GM23338 (cell line): ENCODE measurements around the gene BLVRA. TPM values are rescaled to one million over a fixed set of nuclear protein-coding genes. Genes with fewer than 3 reads are reported as not detected.

Source experiments
- ATAC-seq: fragments of 200-7000 bp; cut with Tn5 transposase; 3 replicates; pipeline ENCODE4 v1.9.1; 2020
- DNase-seq: peaks from one replicate; pipeline ENCODE4 v3.0.0-alpha.2; 2015; ENCODE audit warnings: low spot score
- H2AFZ ChIP-seq: fragments of 200-600 bp; sonication (generic); 2 replicates; pipeline ENCODE4 v1.8.0; 2016; ENCODE audit warnings: antibody characterized with exemption, mild to moderate bottlenecking, moderate library complexity
- H3F3A ChIP-seq: fragments of 200-600 bp; sonication (generic); replicated peaks from 2 replicates; pipeline ENCODE4 v1.8.0; 2017; ENCODE audit warnings: antibody characterized with exemption, mixed run types, low read depth
- H3K27ac ChIP-seq: fragments of 200-600 bp; sonication (generic); 2 replicates; pipeline ENCODE4 v1.6.1; 2016; ENCODE audit warnings: low read depth
- H3K27me3 ChIP-seq: fragments of 200-600 bp; sonication (generic); 2 replicates; pipeline ENCODE4 v1.8.0; 2016; ENCODE audit warnings: mild to moderate bottlenecking, mixed run types, moderate library complexity; ENCODE audit not compliant: insufficient read depth
- H3K36me3 ChIP-seq: fragments of 200-600 bp; sonication (generic); 2 replicates; pipeline ENCODE4 v1.8.0; 2016; ENCODE audit warnings: mild to moderate bottlenecking; ENCODE audit not compliant: insufficient read depth
- H3K4me1 ChIP-seq: fragments of 200-600 bp; sonication (generic); 2 replicates; pipeline ENCODE4 v1.8.0; 2016; ENCODE audit warnings: mild to moderate bottlenecking, moderate library complexity; ENCODE audit not compliant: insufficient read depth
- H3K4me2 ChIP-seq: fragments of 200-600 bp; sonication (generic); 2 replicates; pipeline ENCODE4 v1.7.1; 2017; ENCODE audit warnings: mixed run types
- H3K4me3 ChIP-seq: fragments of 200-600 bp; sonication (generic); 2 replicates; pipeline ENCODE4 v1.6.1; 2016; ENCODE audit warnings: mixed run types
- H3K79me2 ChIP-seq: fragments of 200-600 bp; sonication (generic); replicated peaks from 2 replicates; pipeline ENCODE4 v1.8.0; 2017; ENCODE audit warnings: mild to moderate bottlenecking; ENCODE audit not compliant: insufficient read depth
- H3K9me2 ChIP-seq: fragments of 200-600 bp; sonication (generic); 2 replicates; pipeline ENCODE4 v1.8.0; 2017; ENCODE audit not compliant: insufficient read depth
- H4K20me1 ChIP-seq: fragments of 200-600 bp; sonication (generic); replicated peaks from 2 replicates; pipeline ENCODE4 v1.8.0; 2017; ENCODE audit warnings: mild to moderate bottlenecking; ENCODE audit not compliant: insufficient read depth
- H3K27ac Mint-ChIP-seq: 2 replicates; pipeline ENCODE4 v1.8.0; 2020; ENCODE audit warnings: inconsistent platforms, mild to moderate bottlenecking, moderate library complexity, mixed read lengths
- H3K27me3 Mint-ChIP-seq: 3 replicates; pipeline ENCODE4 v1.8.0; 2022; ENCODE audit warnings: low read depth, mild to moderate bottlenecking, moderate library complexity, mixed read lengths, inconsistent platforms; ENCODE audit not compliant: insufficient read depth, poor library complexity
- H3K36me3 Mint-ChIP-seq: 3 replicates; pipeline ENCODE4 v1.8.0; 2021; ENCODE audit warnings: low read depth, mild to moderate bottlenecking, inconsistent platforms, moderate library complexity, mixed read lengths
- H3K4me1 Mint-ChIP-seq: 3 replicates; pipeline ENCODE4 v1.8.0; 2020; ENCODE audit warnings: mild to moderate bottlenecking, inconsistent platforms, mixed read lengths
- H3K4me3 Mint-ChIP-seq: 3 replicates; pipeline ENCODE4 v1.8.0; 2021; ENCODE audit warnings: moderate library complexity, mild to moderate bottlenecking, inconsistent platforms, mixed read lengths
- H3K9me3 Mint-ChIP-seq: 3 replicates; pipeline ENCODE4 v1.8.0; 2020; ENCODE audit warnings: moderate library complexity, mild to moderate bottlenecking, inconsistent platforms, mixed read lengths
- CREB1 ChIP-seq: fragments of 250-450 bp; sonication (Bioruptor Pico); IDR thresholded peaks from 2 replicates; pipeline ENCODE4 v1.5.0; 2020; ENCODE audit warnings: low read depth, mild to moderate bottlenecking, moderate library complexity
- EZH2 ChIP-seq: fragments of 200-600 bp; sonication (generic); IDR thresholded peaks from one replicate; pipeline ENCODE4 v1.8.0; 2017; ENCODE audit warnings: antibody characterized with exemption, mild to moderate bottlenecking, low read depth; ENCODE audit not compliant: unreplicated experiment
- EZH2phosphoT487 ChIP-seq: fragments of 200-600 bp; sonication (generic); IDR thresholded peaks from one replicate; pipeline ENCODE4 v1.8.1; 2018; ENCODE audit warnings: antibody characterized with exemption; ENCODE audit not compliant: unreplicated experiment
- JUNB ChIP-seq: IDR thresholded peaks from one replicate; pipeline ENCODE4 v1.6.1; 2016; ENCODE audit warnings: antibody characterized with exemption; ENCODE audit not compliant: unreplicated experiment
- NANOG ChIP-seq: IDR thresholded peaks from 2 replicates; pipeline ENCODE4 v1.6.1; 2016; ENCODE audit warnings: antibody characterized with exemption, borderline replicate concordance
- ZNF114 ChIP-seq: fragments of 250-450 bp; sonication (Bioruptor Pico); IDR thresholded peaks from 2 replicates; pipeline ENCODE4 v1.5.0; 2020; ENCODE audit warnings: mild to moderate bottlenecking, moderate library complexity
- ZNF331 ChIP-seq: fragments of 250-450 bp; sonication (Bioruptor Pico); IDR thresholded peaks from 2 replicates; pipeline ENCODE4 v1.5.0; 2020; ENCODE audit warnings: low read depth, mild to moderate bottlenecking, moderate library complexity
- polyA plus RNA-seq: library from polyadenylated mRNA; unstranded; fragments of >200 nt; fragmentation: Nextera tagmentation; extraction: Ambion mirVana; gene quantifications from 2 replicates; pipeline ENCODE4 v1.2.1, GENCODE V29; 2016
- total RNA-seq: library from RNA; depleted of rRNA; stranded (reverse); fragments of >200 nt; shearing (Covaris generic); gene quantifications from 2 replicates; pipeline ENCODE4 v1.2.3, GENCODE V29; 2014
- TF ChIP-seq, protein P1 (sequence below), 2 experiments: fragments of 200-600 bp in 1 of 2; sonication (generic) in 1 of 2; conservative IDR thresholded peaks; 2 replicates each; pipeline versions ENCODE4 v1.5.1 to v1.6.1; 2016 to 2017; ENCODE audit warnings: antibody characterized with exemption in 2 of 2, low read depth in 2 of 2, mild to moderate bottlenecking in 2 of 2, moderate library complexity in 1 of 2
- TF ChIP-seq, protein P2 (sequence below): IDR thresholded peaks from 2 replicates; pipeline ENCODE4 v1.6.1; 2016; ENCODE audit warnings: antibody characterized with exemption
- TF ChIP-seq, protein P3 (sequence below): fragments of 250-450 bp; sonication (Bioruptor Pico); IDR thresholded peaks from 2 replicates; pipeline ENCODE4 v1.5.0; 2020; ENCODE audit warnings: mild to moderate bottlenecking, moderate library complexity

Gene BLVRA
- total and polyA plus RNA-seq, 2 experiments from 2014 or later = 17.0 to 46.5 TPM

DNA sequence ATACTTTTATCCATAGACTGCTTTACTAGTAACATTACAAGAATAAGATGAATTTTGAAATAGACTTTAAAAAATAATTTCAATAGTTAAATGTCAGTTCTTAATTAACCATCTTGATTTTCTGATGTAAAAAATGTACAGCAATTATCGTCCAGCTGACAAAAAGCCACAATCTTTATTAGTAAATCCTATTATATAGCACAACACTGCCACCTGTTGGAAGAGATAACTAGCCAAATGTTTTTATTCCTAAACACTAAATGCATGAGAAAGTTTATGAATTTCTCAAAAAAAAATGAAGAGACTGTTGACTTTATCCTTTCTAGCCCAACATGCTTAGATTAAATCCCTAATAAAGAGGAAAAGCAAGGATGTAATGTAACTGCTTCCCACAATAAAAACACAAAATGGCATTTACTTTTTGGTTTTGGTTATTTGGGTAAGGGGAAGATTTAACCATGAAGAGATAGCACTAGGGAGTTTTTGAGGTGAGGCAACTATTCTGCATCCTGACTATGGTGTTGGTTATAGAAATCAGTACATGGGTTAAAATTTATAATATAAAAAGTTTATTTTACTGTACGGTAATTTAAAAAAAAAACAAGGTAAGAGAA is 37.2 kb upstream of the BLVRA start:
- H3F3A ChIP-seq = no peaks in the 10 kb centered on the region
- Mint-ChIP-seq H3K27me3 (no peaks in the 10 kb centered on the region), H3K4me1 (peaks cover 5% of the 10 kb centered on the region; the same call in 2 of the 3 replicates), H3K4me3 (no peak overlapping the region), H3K27ac (no peak overlapping the region), H3K36me3 (peaks cover 38% of the 10 kb centered on the region), H3K9me3 (peaks cover 16% of the 10 kb centered on the region)
- no peaks in the 10 kb centered on the region for H3K9me2 ChIP-seq
- H3K27me3 ChIP-seq = no peaks in the 10 kb centered on the region
- H3K79me2 ChIP-seq = peaks cover 100% of the 10 kb centered on the region
- H3K4me2 ChIP-seq = no peak overlapping the region
- no peak for ATAC-seq
- TF ChIP-seq, protein P1, sequence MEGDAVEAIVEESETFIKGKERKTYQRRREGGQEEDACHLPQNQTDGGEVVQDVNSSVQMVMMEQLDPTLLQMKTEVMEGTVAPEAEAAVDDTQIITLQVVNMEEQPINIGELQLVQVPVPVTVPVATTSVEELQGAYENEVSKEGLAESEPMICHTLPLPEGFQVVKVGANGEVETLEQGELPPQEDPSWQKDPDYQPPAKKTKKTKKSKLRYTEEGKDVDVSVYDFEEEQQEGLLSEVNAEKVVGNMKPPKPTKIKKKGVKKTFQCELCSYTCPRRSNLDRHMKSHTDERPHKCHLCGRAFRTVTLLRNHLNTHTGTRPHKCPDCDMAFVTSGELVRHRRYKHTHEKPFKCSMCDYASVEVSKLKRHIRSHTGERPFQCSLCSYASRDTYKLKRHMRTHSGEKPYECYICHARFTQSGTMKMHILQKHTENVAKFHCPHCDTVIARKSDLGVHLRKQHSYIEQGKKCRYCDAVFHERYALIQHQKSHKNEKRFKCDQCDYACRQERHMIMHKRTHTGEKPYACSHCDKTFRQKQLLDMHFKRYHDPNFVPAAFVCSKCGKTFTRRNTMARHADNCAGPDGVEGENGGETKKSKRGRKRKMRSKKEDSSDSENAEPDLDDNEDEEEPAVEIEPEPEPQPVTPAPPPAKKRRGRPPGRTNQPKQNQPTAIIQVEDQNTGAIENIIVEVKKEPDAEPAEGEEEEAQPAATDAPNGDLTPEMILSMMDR (conservative IDR thresholded peaks at IDR 0.05; ENCODE audit: low read depth in 2 of 2) = peak; percentile 55 to 98
- TF ChIP-seq ZNF114 (CRISPR knock-in tag) = no peak
- no peak for TF ChIP-seq ZNF331
- TF ChIP-seq EZH2phosphoT487 = no peak
- no peak overlapping the region for H3K27ac ChIP-seq
- 0 out of 2 replicates have a peak, but pooled peaks cover 5% of the 10 kb centered on the region for H3K36me3 ChIP-seq
- DNase-seq = peak; percentile 71
- H2AFZ ChIP-seq = no peak overlapping the region
- peaks cover 30% of the 10 kb centered on the region; the same call in 1 of the 2 replicates for H4K20me1 ChIP-seq
- H3K4me3 ChIP-seq = no peak overlapping the region
- no peaks in the 10 kb centered on the region for H3K4me1 ChIP-seq

DNA sequence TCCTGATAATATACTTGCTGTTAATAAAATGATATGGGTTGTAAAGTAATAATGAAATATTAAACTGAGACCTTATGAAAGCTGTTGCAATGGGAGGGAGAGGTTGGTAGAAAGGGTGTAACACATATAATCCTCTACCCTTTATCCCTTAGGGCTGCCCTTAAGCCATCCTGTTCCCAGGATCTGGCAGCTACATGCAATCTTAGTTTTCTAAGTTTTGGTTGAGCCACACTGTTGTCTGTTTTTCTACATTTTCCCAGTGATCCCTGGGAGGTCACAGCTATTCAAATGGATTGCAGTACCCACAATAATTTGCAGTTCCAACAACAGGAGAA is 35.5 kb upstream of the BLVRA start:
- no peak overlapping the region for H2AFZ ChIP-seq
- no peak overlapping the region for H3K4me3 Mint-ChIP-seq
- no peak overlapping the region for H3K4me2 ChIP-seq
- no peak for DNase-seq
- no peak overlapping the region for H3K27ac ChIP-seq
- no peaks in the 10 kb centered on the region for H3K27me3 ChIP-seq
- H3F3A ChIP-seq = no peaks in the 10 kb centered on the region
- H3K9me3 Mint-ChIP-seq = no peaks in the 10 kb centered on the region
- peaks cover 33% of the 10 kb centered on the region for H4K20me1 ChIP-seq
- no peak overlapping the region for H3K27ac Mint-ChIP-seq
- ATAC-seq = no peak
- H3K4me1 ChIP-seq = no peaks in the 10 kb centered on the region; the same call in 1 of the 2 replicates
- H3K36me3 ChIP-seq = no peaks in the 10 kb centered on the region
- peaks cover 100% of the 10 kb centered on the region for H3K79me2 ChIP-seq
- H3K27me3 Mint-ChIP-seq = peaks cover under 1% of the 10 kb centered on the region
- H3K36me3 Mint-ChIP-seq = peaks cover 21% of the 10 kb centered on the region
- H3K4me3 ChIP-seq = no peak overlapping the region
- peaks cover 14% of the 10 kb centered on the region for H3K4me1 Mint-ChIP-seq
- no peaks in the 10 kb centered on the region for H3K9me2 ChIP-seq
- TF ChIP-seq ZNF114 (CRISPR knock-in tag) = no peak
- no peak for TF ChIP-seq CREB1
- TF ChIP-seq EZH2 = no peak
- no peak for TF ChIP-seq EZH2phosphoT487
- TF ChIP-seq, protein P2, sequence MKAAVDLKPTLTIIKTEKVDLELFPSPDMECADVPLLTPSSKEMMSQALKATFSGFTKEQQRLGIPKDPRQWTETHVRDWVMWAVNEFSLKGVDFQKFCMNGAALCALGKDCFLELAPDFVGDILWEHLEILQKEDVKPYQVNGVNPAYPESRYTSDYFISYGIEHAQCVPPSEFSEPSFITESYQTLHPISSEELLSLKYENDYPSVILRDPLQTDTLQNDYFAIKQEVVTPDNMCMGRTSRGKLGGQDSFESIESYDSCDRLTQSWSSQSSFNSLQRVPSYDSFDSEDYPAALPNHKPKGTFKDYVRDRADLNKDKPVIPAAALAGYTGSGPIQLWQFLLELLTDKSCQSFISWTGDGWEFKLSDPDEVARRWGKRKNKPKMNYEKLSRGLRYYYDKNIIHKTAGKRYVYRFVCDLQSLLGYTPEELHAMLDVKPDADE = no peak
- TF ChIP-seq, protein P1 (conservative IDR thresholded peaks at IDR 0.05; ENCODE audit: low read depth in 2 of 2) = no peak
- no peak for TF ChIP-seq JUNB
- TF ChIP-seq, protein P3, sequence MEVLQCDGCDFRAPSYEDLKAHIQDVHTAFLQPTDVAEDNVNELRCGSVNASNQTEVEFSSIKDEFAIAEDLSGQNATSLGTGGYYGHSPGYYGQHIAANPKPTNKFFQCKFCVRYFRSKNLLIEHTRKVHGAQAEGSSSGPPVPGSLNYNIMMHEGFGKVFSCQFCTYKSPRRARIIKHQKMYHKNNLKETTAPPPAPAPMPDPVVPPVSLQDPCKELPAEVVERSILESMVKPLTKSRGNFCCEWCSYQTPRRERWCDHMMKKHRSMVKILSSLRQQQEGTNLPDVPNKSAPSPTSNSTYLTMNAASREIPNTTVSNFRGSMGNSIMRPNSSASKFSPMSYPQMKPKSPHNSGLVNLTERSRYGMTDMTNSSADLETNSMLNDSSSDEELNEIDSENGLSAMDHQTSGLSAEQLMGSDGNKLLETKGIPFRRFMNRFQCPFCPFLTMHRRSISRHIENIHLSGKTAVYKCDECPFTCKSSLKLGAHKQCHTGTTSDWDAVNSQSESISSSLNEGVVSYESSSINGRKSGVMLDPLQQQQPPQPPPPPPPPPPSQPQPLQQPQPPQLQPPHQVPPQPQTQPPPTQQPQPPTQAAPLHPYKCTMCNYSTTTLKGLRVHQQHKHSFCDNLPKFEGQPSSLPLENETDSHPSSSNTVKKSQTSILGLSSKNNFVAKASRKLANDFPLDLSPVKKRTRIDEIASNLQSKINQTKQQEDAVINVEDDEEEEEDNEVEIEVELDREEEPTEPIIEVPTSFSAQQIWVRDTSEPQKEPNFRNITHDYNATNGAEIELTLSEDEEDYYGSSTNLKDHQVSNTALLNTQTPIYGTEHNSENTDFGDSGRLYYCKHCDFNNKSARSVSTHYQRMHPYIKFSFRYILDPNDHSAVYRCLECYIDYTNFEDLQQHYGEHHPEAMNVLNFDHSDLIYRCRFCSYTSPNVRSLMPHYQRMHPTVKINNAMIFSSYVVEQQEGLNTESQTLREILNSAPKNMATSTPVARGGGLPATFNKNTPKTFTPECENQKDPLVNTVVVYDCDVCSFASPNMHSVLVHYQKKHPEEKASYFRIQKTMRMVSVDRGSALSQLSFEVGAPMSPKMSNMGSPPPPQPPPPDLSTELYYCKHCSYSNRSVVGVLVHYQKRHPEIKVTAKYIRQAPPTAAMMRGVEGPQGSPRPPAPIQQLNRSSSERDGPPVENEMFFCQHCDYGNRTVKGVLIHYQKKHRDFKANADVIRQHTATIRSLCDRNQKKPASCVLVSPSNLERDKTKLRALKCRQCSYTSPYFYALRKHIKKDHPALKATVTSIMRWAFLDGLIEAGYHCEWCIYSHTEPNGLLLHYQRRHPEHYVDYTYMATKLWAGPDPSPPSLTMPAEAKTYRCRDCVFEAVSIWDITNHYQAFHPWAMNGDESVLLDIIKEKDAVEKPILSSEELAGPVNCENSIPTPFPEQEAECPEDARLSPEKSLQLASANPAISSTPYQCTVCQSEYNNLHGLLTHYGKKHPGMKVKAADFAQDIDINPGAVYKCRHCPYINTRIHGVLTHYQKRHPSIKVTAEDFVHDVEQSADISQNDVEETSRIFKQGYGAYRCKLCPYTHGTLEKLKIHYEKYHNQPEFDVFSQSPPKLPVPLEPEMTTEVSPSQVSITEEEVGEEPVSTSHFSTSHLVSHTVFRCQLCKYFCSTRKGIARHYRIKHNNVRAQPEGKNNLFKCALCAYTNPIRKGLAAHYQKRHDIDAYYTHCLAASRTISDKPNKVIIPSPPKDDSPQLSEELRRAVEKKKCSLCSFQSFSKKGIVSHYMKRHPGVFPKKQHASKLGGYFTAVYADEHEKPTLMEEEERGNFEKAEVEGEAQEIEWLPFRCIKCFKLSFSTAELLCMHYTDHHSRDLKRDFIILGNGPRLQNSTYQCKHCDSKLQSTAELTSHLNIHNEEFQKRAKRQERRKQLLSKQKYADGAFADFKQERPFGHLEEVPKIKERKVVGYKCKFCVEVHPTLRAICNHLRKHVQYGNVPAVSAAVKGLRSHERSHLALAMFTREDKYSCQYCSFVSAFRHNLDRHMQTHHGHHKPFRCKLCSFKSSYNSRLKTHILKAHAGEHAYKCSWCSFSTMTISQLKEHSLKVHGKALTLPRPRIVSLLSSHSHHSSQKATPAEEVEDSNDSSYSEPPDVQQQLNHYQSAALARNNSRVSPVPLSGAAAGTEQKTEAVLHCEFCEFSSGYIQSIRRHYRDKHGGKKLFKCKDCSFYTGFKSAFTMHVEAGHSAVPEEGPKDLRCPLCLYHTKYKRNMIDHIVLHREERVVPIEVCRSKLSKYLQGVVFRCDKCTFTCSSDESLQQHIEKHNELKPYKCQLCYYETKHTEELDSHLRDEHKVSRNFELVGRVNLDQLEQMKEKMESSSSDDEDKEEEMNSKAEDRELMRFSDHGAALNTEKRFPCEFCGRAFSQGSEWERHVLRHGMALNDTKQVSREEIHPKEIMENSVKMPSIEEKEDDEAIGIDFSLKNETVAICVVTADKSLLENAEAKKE (CRISPR knock-in tag) = no peak
- TF ChIP-seq ZNF331 = no peak
- no peak for TF ChIP-seq NANOG
